HuH-7 (cell line): Measurements from ENCODE around the gene FCN3.

Source experiments
- DNase-seq: peaks from one replicate; pipeline ENCODE4 v3.0.0; 2011; ENCODE audit warnings: low spot score

The FCN3 gene

DNA sequence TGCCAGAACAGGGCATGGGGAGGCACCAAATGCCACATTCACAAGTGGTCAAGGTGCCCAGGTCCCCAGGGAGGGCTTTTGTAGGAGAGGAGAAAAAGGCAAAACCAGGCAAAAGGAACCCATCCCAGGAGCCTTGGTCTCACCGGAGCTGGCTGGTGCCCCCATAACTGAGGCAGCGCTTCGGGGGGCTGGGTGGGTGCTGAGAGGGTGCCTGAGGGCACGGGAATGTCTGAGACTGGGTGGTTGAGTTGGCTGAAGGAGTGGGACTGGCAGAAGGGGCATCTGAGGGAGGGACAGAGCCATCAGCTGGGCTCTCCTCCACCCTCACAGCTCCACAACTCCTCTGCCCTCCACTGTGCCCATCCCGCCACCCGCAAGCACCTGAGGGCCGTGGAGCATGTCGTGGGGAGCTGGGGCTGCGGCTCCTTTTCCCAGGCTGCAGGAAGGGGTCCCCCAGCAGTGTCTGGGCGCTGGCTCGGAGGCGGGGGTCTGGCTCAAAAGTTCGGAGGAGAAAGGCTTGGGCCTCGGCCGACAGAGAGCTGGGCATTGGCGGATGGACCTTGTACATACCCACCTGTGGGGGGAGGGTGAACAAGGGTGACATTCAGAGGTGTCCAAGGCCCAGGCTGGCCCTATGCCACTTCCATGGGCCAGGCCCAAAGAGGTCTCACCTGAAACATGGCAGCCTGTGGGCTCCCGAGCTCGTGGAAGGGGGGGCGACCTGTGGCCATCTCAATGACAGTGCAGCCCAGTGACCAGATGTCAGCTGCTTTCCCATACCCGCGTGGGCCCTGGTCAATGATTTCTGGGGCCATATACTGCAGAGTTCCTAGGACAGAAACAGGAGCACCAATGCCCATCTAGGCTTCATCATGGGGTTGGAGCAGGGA lies 16.3 kb downstream of the FCN3 start:
- no peak for DNase-seq

DNA sequence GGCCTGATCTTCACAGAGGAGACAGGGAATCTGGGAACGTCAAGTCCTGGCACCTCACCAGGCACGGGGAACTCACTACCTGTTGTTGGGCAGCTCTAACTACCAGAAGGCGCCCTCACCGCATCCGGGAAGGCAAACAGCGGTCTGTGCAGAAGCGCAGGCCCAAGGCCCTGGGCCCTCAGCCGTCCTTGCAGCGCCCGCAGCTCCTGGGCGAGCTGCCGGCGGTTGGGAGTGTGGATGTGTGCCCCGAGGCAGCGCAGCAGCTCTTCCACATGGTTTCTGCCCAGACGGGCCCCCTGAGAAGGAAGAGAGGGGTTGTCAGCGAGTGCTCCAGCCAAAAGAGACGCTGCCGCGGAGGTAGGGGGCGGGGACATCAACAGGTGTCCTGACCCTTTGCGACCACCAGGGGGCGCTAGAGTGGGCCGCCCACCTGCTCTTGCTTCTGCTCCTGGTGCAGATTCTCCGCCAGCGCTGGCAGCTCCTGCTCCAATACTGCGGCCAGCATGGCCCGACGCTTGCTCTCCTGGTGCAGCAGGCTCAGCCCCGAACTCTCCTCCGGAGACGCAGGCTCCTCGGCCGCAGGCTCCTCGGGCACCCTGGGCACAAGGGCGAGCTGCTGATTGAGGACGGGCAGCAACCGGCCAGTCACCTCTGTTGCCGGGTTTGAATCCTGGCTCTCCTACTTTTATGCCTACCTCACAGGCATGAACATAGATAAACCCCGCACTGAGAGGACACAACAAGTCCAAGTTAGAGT lies 17.2 kb downstream of the FCN3 start:
- peak; percentile 96 for DNase-seq

DNA sequence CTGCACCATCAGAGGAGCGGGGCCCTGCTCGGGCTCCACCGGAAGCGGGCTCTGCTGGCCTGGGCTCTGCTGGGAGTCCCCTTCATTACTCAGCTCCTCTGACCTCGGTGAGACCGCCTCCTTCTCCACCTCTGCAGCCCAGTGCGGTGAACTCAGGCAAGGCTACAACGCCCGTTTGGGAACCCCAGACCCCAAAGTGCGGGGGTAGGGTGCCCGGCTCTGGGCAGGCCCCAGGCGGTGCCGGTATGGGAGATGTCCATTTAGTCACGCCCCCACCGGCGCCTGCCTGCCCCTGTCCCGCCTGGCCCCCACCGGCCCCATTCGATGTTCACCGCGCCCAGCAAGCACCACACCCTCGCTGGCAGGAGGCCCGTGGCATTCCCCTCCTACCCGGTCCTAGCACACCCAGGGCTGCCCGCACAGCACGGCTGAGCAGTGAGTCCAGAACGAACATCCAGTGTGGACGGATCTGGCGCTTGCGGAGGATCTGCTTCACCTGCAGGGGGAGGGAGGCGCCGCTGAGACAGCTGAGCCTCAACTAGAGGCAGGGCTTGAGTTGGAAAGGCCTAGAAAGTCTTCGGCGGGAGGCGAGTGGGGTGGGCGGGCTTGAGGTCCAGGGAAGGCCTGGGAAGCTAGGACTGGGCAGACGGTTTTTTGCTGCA lies 17.9 kb downstream of the FCN3 start:
- no peak for DNase-seq

DNA sequence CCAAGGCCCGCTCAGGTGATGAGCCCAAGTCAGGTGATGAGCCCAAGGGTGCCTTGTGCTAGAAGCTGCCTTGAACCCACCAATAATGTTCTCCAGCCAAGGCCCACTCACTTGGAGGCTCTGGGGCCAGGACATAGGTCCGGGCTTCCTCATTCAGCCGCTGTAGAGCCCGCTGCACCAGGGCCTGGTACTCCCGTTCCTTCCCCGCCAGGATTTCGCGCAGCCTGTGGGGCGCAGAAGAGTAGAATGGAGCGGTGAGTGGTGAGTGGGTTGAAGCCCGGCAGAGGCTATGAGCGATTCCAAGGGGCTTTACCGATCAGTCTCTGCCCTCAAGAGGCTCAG lies 18.4 kb downstream of the FCN3 start:
- no peak for DNase-seq

DNA sequence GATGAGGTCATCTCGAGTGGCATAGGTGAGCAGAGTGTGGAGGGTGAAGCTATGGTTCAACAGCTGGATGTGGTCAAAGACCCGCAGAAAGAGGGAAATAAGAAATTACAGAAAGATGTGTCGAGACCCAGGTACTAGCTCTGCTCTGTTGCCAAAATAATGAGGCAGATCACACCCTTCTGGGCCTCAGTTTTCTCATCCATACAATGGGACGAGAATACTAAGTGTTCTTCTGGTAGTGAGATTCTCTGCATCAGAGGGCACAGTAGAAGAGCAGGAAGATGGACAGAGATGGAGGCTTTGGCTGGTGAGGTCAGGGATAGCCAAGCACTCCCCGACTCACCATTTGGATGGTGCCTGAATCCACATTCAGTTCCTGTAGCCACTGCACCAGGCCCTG lies 18.9 kb downstream of the FCN3 start:
- DNase-seq, result no peak

DNA sequence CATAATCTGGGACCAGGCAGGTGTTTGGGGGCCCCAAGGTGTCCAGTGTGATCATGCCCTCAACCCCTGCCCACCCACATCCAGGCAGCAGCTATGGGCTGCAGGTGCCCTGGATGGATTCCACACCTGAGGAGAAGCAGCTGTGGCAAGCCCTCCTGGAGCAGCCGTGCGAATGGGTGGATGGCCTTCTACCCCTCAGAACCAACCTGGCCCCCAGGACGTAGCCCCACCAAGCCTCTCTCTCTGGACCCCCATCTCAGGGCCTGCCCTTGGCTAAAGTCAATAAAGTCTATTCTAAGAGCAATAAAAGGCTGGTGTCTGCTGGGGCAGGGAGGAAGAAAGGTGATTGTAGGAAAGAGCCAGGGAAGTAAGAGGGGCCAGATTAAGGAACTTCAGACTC lies 21.0 kb downstream of the FCN3 start:
- no peak for DNase-seq

DNA sequence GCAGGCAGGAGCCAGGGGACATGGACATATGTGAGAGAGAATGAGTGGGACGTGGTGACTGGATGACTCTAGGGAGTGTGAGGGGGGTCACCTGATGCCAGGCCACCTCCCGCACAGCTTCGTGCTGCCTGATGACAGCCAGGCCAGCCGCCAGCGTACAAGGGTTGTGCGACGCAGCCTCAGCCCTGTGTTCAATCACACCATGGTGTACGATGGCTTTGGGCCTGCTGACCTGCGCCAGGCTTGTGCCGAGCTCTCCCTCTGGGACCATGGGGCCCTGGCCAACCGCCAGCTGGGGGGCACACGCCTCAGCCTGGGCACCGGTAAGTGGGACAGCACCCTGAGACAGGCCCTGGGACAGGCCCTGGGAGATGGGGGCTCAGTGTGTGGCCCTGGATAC lies 21.5 kb downstream of the FCN3 start:
- no peak for DNase-seq

DNA sequence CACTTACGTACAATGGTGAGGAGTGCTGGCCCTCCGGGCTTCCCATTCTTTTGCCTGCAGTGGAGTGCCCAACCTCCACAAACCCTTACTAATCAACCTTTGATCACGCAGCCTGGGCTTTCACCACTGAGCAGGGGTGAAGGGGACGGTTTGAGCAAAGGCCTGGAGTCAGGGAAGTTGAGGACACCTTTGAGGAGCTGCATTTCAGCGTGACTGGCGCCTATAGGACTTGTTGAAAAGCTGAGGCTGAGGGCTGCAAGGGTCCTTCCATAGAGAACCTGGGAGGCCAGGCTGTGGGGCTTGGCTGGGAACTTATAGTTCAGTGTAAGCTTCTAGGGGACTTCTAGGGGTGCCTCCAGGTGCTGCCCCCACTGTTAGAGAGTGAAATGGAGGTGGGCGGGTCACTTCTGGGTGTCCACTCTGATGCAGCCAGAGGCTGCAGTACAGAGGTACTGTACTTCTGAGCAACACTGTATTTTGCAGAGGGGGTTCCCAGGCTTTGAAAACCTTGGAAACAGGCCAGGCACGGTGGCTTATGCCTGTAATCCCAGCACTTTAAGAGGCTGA lies 23.0 kb downstream of the FCN3 start:
- no peak for DNase-seq

DNA sequence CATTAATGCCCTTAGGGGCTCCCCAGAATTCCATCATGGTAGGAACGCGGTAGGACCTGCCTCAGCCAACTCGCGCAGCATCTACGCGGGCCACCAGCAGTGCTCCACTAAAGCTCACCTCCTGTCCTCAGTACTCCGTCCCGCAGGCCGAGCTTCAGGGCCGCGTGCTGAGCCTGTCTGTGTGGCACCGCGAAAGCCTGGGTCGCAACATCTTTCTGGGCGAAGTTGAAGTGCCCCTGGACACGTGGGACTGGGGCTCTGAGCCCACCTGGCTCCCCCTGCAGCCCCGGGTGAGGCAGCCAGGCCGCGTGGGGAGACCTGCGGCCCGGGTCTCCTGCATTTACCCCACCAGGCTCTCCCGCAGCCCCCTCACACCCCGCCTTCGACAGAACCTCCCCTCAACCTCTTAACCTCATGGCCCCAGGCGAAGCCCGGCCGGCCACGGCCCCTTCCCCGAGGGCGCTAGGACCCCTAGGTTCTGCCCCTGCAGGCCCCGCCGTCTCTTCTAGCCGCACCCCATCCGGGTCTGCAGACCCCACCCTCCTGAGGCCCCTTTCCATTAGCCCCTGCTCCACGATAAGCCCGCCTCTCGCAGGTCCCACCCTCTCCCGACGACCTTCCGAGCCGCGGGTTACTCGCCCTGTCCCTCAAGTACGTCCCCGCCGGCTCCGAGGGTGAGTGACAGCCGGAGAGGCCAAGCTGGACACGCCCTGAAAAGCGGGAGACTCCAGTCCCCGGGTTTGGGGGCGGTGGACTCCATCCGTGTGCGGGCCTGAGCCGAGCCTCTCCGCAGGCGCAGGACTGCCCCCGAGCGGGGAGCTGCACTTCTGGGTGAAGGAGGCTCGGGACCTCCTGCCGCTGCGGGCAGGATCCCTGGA lies 23.7 kb downstream of the FCN3 start:
- DNase-seq, result peak; percentile 96

DNA sequence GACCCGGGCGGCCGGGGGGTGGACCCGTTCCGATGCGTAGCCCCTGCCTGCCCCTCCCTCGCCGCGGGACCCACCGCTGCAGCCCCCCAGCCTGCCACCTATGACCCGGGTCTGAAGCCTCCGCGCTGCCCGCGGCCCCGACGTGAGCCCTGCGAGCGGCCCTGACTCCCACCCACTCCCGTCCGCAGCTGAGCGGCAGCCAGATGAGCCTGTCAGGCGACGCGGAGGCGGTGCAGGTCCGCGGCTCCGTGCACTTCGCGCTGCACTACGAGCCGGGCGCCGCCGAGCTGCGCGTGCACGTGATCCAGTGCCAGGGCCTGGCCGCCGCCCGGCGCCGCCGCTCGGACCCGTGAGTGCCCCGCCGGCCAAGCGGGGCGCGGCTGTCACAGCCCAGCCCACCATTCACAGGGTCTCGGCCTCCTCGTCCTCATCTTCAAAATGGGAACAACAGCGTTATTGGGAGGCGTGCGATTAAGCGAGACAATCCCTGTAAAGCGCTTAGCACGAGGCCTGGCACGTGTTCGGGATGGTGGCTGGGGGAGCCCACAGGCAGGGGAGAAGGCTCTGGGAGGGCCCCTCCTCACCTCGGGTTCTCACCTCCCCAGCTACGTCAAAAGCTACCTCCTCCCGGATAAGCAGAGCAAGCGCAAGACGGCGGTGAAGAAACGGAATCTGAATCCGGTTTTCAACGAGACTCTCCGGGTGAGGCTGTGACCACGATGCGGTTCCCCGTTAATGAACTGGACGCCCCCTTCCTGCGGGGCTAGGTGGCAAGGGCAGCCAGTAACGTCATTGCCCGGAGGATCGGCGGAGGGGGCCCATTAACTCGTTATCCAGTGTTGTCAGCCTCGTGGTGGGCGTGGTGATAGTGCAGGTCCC lies 24.6 kb downstream of the FCN3 start:
- peak; percentile 89 for DNase-seq

DNA sequence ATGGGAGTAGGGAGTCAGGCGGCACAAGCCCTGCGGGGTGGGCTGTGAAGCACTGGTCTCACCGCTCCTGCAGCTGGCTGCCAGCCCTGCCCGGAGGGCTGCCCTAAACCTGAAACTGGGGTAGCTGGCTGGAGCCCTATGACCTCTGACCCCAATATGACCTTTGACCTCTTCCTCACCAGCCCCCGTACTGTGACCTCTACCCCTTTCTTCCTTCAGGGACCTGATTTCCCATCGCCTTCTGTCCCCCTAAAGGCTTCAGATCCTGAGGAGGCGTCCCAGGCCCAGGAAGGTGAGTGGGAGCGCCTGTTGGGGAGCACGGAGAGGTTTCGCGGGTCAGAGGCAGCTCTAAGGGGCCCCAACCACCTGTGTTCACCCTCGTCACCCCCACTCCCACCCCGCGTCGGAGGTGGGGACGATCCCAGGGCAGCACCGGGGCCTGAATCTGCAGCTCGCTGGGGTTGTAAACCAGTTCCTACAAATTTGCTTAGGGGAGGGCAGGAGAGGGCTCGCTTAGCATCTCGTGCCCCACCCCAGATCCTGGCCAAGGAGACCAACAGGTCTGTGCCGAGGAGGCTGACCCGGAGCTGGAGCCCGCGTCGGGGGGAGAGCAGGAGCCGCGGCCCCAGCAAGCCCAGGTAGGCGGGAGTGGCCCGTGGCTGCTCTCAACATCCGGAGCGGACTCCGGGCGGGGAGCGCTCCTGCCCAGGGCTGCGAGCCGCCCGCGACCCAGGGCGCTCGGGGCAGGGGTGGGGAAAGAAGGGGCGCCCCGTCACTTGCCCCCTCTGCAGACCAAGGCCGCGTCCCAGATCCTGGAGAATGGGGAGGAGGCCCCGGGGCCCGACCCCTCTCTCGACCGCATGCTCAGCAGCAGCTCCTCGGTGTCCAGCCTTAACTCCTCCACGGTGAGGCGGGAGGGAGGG lies 25.5 kb downstream of the FCN3 start:
- DNase-seq, result peak; percentile 80

DNA sequence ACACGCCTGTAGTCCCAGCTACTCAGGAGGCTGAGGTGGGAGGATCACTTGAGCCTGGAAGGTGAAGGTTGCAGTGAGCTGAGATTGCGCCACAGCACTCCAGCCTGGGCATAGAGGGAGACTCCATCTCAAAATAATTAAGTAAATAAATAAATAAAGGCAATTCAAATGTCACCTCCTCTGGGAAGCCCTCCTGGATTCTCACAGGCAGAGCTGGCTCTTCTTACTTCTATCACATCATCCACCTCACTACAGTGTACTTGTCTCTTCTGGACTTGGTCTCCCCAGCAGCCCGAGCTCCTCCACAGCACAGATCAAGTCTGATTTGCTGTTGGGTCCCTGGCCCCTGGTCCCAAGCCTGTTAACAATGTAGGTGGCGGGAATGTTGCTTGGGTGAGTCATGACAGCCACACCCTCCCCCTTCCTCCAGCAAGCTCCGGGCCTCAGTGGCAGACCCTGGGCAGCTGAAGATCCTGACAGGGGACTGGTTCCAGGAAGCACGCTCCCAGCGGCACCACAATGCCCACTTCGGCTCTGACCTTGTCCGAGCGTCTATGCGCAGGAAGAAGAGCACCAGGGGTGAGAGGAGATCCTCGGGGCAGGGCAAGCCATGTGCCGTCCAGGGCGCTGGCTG lies 27.5 kb downstream of the FCN3 start:
- DNase-seq, result no peak

DNA sequence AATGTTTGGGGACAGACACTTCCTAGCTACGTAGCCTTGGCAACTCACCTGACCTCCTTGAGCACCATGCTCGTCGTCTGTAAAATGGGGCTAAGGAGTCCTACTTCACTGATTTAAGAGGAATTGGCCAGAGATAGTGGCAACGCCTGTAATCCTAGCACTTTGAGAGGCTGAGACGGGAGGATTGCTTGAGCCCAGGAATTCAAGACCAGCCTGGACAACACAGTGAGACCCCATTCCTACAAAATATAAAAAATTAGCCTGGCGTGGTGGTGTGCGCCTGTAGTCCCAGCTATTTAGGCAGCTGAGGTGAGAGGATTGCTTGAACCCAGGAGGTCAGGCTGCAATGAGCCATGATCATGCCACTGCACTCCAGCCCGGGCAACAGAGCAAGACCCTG lies 28.3 kb downstream of the FCN3 start:
- DNase-seq, result no peak

DNA sequence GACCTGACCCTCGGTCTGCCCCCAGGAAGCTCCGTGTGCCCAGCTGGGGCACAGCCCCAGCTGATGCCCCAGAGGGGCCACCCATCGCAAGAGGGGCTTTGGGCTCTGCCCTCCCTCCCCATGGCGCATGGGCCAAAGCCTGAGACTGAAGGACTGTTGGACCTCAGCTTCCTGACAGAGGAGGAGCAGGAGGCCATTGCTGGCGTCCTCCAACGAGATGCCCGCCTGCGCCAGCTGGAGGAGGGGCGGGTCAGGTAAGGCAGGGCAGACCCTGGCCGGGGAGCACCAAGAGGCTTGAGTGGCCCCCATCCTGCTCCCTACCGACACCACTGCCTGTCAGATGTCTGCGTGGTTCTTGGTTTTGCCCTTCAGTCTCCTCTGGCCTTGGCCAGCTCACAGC lies 29.4 kb downstream of the FCN3 start:
- no peak for DNase-seq

DNA sequence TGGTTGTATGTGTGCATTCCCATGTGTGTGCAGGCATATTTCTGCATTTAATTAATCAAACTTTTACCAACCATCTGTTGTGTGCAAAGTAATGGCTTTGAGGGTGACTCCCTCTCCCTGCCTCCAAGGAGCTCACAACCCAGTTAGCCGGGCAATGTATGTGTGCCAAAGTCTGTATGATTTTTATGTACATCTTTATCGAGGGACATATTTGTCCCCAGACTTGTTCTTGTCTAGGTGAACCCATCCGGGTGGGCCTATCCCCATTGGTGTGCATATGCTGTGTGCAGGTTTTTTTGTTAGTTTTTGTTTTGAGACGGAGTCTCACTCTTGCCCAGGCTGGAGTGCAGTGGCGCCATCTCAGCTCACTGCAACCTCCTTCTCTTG lies 31.0 kb downstream of the FCN3 start:
- no peak for DNase-seq

DNA sequence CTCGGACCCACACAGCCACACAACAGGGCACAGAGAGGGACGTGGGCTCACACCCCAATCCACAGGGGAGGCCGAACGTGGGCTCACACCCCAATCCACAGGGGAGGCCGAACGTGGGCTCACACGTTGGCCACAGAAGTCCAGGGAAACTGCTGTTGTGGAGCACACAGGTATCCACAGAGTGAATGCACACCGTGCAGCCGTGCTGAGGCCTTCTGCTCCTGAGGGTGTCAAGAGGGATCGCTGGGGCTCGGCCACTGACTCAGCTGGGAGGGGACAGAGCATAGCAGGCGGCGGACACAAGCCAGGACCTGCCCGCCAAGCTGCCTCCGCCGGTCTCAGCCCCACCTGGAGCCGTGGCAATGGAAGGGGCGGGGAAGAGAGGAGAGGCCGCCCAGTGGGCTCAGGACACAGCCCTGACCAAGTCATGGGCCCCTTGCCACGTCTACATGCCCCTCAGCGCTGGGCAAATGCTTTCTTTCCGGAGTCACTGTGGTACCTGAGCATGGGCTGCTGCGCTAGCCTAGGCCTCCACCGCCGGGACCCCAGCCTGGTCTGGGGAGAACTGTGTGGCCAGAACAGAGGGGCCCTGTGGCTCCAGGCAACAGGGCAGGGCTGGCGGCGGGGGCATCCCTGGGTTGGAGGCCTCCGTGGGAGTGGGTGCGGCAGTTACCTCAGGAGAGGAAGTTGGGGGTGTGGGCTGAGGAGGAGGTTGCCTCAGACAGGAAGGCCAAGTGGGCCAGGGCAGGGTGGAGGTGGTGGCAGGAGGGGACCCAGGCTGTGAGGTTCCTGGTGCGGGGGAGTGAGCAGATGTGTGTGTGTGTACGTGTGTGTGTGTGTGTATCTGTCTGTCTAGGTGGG lies 31.6 kb downstream of the FCN3 start:
- DNase-seq, result no peak

DNA sequence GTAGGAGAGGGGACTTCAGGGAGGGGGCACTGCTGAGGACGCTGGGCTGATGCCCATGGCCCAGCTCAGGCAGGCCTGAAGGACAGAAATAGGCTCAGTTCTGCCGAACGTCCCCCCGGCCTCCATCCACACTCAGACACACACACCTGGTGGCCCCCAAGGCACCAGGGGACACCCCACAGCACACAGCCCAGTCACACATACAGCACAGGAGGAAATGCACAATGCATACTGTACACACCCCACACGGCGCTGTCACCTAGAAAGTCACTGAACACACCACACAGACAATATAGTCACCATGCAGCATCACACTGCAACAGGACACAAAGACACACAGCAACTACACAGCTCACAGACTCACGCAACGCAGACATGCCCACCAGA lies 32.2 kb downstream of the FCN3 start:
- DNase-seq, result no peak
